BJ (cell line): ENCODE data around the gene TRPC1. TPM values are rescaled to one million over a fixed set of nuclear protein-coding genes. Genes with fewer than 3 reads are reported as not detected.

Source experiments
- CTCF ChIA-PET: fragments of 350-600 bp; formaldehyde crosslinking; extraction: SDS; loops from one replicate; lab custom pipeline; 2021; ENCODE audit warnings: antibody characterized with exemption, inconsistent platforms; lab: Yijun Ruan, JAX
- POLR2A ChIA-PET: fragments of 300-600 bp; sonication (Branson Sonifier 250); formaldehyde crosslinking; extraction: SDS; loops from one replicate; lab custom pipeline; 2021; ENCODE audit warnings: antibody characterized with exemption; lab: Charles Lee
- DNase-seq: peaks from one replicate; pipeline ENCODE4 v3.0.0-alpha.2; 2011; ENCODE audit warnings: low read depth
- H3K27me3 ChIP-seq: 2 replicates; pipeline ENCODE4 v1.6.0; 2011; ENCODE audit warnings: low read length; ENCODE audit not compliant: control insufficient read depth, insufficient read depth
- H3K36me3 ChIP-seq: 2 replicates; pipeline ENCODE4 v1.5.1; 2011; ENCODE audit warnings: low read length; ENCODE audit not compliant: control insufficient read depth, insufficient read depth
- H3K4me3 ChIP-seq: 2 replicates; pipeline ENCODE4 v1.5.1; 2011; ENCODE audit warnings: low read depth, mild to moderate bottlenecking, control low read depth, low read length
- polyA plus RNA-seq: library from polyadenylated mRNA; depleted of rRNA; stranded (reverse); fragments of >200 nt; gene quantifications from 2 replicates; pipeline ENCODE4 v1.2.3, GENCODE V29; 2011
- TF ChIP-seq, protein P1 (sequence below): IDR thresholded peaks from 2 replicates; pipeline ENCODE4 v1.5.1; 2011; ENCODE audit warnings: low read depth, mild to moderate bottlenecking, control low read depth, inconsistent platforms, low read length, moderate library complexity; ENCODE audit not compliant: insufficient read depth

Gene TRPC1
- polyA plus RNA-seq, 1 experiment, result 3.7 TPM

DNA sequence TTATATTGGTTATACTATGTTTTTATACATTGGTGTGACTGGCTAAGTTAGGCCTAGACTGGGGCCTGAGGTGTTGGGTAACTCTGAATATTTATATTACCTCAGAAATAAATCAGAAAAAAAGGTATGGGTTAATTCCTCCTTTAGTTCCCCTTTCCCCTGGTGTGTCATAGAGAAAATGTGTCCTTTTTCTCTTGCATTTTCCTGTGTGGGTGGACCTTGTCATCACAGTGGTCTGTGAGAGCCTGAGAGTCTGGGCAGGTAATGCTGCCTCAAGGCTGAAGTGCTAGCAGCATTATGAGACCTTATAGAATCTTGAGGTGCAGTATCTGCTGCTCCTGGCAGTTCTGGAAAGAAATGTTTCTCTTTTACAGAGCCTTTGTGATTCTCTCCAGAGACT, 95.3 kb downstream of the TRPC1 start:
- DNase-seq, result no peak
- TF ChIP-seq, protein P1, sequence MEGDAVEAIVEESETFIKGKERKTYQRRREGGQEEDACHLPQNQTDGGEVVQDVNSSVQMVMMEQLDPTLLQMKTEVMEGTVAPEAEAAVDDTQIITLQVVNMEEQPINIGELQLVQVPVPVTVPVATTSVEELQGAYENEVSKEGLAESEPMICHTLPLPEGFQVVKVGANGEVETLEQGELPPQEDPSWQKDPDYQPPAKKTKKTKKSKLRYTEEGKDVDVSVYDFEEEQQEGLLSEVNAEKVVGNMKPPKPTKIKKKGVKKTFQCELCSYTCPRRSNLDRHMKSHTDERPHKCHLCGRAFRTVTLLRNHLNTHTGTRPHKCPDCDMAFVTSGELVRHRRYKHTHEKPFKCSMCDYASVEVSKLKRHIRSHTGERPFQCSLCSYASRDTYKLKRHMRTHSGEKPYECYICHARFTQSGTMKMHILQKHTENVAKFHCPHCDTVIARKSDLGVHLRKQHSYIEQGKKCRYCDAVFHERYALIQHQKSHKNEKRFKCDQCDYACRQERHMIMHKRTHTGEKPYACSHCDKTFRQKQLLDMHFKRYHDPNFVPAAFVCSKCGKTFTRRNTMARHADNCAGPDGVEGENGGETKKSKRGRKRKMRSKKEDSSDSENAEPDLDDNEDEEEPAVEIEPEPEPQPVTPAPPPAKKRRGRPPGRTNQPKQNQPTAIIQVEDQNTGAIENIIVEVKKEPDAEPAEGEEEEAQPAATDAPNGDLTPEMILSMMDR, result no peak
- CTCF ChIA-PET, result interaction anchor here (0.9 to 7.6 kb wide), 2 partner anchors 10 to 95 kb away, joined by 3 to 63 read pairs; no protein-coding TSS in a partner anchor
- Histone ChIP-seq H3K27me3 (no peaks in the 10 kb centered on the region), H3K4me3 (no peak overlapping the region), H3K36me3 (no peaks in the 10 kb centered on the region)
- POLR2A ChIA-PET, result no interaction called here

DNA sequence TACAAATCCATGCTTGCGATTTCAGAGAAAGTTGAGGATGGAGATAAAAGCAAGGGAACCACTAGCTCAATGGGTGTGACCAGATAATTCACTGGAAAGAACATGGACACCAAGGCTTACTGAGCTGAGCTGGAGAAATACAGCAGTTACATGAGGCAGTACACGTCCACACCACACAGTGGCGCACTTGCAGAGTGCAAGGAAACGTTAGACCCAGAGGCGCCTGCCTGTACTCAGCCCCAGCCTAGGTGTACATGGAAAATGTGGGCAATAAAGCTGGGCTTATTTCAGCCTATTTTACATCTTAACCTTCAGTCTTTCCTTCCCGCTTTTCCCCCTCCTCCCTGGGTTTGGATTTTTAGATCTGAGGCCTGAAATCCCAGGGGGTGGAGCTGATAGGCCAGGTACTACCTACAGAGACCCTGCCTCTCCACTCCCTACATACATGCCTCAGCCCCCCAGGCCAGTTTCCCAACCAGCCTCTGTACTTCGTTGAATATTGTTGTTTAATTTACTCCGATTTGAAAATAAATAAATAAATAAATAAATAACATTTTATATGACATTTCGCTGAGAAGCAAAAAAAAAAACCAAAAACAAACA, 105.0 kb downstream of the TRPC1 start:
- POLR2A ChIA-PET, result no interaction called here
- no peaks in the 10 kb centered on the region for H3K36me3 ChIP-seq
- no peak overlapping the region for H3K4me3 ChIP-seq
- TF ChIP-seq, protein P1, result peak; percentile 89
- peaks cover 4% of the 10 kb centered on the region for H3K27me3 ChIP-seq
- DNase-seq, result no peak
- CTCF ChIA-PET, result interaction anchor here (0.6 to 7.3 kb wide), 38 partner anchors 11 to 241 kb away, joined by 3 to 160 read pairs (median 4); partner anchors contain the start of gene U2SURP

DNA sequence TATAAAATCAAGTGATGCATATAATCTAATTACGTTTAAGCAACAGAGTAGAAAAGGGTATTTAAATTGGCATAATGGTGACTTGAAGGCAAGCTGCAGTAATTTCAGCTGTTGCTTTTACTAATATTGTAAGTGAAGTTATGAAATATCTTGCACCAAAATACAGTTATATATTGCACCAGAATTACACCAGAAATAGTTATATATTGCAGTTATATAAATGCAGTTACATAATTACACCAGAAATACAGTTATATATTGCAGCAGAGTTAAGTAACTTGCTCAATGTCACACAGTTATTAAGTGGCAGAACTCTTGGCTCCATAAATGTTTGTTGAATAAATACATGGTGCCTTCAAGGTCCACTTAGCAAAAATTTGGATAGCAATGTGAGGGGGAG, 113.7 kb downstream of the TRPC1 start:
- no peak for DNase-seq
- TF ChIP-seq, protein P1, result no peak
- no peaks in the 10 kb centered on the region for H3K36me3 ChIP-seq
- H3K27me3 ChIP-seq, result peaks cover 5% of the 10 kb centered on the region; the same call in 1 of the 2 replicates
- ChIA-PET CTCF (no interaction called here), POLR2A (no interaction called here)
- H3K4me3 ChIP-seq, result no peak overlapping the region

DNA sequence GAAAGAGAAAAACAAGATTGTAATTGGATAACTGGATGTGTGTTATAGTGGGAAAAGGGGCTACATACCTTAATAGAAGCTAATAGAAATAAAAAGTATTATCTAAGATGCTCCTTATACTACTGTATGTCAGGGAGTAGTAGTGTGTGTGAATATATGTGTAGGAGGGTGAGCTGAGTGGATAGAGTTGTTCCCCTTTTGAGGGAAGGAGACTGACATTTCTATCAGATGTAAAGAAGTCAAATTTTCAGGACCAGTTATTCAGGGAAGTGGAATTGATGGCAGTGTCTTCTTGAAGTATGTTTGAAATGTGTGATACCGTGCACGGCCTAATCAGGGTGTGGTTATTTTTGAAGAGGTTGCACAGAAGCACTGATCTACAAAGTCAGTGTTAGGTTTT, 116.0 kb downstream of the TRPC1 start:
- TF ChIP-seq, protein P1, result no peak
- DNase-seq, result no peak
- ChIA-PET POLR2A (no interaction called here), CTCF (interaction anchor here (1.2 kb wide), 1 partner anchor 12 kb away, joined by 4 read pairs; no protein-coding TSS in a partner anchor)
- Histone ChIP-seq H3K36me3 (no peaks in the 10 kb centered on the region), H3K27me3 (peaks cover 5% of the 10 kb centered on the region; the same call in 1 of the 2 replicates), H3K4me3 (no peak overlapping the region)

DNA sequence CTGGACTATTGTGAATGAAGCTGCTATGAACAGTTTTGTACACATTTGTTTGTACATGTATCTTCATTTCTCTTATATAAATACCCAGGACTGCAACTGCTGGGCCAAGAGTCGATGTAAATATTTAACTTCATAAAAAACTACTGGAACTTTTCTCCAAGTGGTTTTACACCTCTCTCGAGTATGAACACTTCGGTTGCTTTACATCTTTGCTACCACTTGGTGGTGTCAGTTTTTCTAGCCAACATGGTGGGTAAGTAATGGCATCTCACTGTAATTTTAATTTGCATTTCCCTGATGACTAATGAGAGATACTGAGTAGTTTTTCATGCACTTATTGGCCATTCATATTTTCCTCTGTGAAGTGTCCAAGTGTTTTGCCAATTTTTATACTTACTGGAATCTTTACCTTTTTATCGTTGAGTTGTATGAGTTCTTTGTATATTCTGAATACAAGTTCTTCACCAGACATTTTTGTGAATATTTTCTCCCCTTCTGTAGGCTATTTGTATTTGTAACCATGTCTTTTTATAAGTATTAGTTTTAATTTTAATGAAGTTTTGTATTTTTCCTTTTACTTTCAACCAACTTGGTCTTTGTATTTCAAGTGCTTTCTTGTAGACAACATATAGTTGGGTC, 120.6 kb downstream of the TRPC1 start:
- TF ChIP-seq, protein P1, result peak; percentile 56
- no peaks in the 10 kb centered on the region for H3K27me3 ChIP-seq
- ChIA-PET CTCF (interaction anchor here (0.6 to 1.2 kb wide), 5 partner anchors 12 to 152 kb away, joined by 3 to 5 read pairs (median 3); no protein-coding TSS in a partner anchor), POLR2A (no interaction called here)
- H3K36me3 ChIP-seq, result no peaks in the 10 kb centered on the region
- no peak overlapping the region for H3K4me3 ChIP-seq
- DNase-seq, result no peak
